ENCODE data around the gene PNRC1.

PNRC1 gene

DNA sequence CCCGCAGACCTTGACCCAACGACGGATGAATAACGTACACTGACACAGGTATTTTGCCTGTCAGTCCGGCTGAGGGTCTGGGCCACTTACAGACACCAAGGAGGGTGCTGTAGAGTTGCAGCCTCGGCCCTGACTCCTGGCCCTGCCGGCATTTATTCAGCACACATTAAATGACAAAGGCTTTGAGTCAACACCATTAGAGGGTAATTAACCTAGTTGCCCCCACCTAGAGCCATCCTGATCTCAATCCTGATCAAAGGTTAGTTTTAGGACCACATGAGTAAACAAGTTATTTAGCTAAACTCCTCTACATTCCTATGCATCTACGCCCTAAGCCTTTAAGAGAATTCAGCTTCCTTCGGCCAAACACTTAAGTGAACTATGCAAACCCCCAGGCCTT lies 53.4 kb downstream of the PNRC1 start:
- no peak for TF ChIP-seq GABPA (IDR thresholded peaks at IDR 0.05; ENCODE audit: low read depth)
- TF ChIP-seq, protein P1, sequence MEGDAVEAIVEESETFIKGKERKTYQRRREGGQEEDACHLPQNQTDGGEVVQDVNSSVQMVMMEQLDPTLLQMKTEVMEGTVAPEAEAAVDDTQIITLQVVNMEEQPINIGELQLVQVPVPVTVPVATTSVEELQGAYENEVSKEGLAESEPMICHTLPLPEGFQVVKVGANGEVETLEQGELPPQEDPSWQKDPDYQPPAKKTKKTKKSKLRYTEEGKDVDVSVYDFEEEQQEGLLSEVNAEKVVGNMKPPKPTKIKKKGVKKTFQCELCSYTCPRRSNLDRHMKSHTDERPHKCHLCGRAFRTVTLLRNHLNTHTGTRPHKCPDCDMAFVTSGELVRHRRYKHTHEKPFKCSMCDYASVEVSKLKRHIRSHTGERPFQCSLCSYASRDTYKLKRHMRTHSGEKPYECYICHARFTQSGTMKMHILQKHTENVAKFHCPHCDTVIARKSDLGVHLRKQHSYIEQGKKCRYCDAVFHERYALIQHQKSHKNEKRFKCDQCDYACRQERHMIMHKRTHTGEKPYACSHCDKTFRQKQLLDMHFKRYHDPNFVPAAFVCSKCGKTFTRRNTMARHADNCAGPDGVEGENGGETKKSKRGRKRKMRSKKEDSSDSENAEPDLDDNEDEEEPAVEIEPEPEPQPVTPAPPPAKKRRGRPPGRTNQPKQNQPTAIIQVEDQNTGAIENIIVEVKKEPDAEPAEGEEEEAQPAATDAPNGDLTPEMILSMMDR (IDR thresholded peaks at IDR 0.05; ENCODE audit: insufficient read depth, low read length) = no peak
- TF ChIP-seq POLR2AphosphoS5 (IDR thresholded peaks at IDR 0.05; ENCODE audit: low read depth) = no peak
- TF ChIP-seq, protein P2, sequence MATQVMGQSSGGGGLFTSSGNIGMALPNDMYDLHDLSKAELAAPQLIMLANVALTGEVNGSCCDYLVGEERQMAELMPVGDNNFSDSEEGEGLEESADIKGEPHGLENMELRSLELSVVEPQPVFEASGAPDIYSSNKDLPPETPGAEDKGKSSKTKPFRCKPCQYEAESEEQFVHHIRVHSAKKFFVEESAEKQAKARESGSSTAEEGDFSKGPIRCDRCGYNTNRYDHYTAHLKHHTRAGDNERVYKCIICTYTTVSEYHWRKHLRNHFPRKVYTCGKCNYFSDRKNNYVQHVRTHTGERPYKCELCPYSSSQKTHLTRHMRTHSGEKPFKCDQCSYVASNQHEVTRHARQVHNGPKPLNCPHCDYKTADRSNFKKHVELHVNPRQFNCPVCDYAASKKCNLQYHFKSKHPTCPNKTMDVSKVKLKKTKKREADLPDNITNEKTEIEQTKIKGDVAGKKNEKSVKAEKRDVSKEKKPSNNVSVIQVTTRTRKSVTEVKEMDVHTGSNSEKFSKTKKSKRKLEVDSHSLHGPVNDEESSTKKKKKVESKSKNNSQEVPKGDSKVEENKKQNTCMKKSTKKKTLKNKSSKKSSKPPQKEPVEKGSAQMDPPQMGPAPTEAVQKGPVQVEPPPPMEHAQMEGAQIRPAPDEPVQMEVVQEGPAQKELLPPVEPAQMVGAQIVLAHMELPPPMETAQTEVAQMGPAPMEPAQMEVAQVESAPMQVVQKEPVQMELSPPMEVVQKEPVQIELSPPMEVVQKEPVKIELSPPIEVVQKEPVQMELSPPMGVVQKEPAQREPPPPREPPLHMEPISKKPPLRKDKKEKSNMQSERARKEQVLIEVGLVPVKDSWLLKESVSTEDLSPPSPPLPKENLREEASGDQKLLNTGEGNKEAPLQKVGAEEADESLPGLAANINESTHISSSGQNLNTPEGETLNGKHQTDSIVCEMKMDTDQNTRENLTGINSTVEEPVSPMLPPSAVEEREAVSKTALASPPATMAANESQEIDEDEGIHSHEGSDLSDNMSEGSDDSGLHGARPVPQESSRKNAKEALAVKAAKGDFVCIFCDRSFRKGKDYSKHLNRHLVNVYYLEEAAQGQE (IDR thresholded peaks at IDR 0.05; ENCODE audit: insufficient replicate concordance, low read depth) = no peak
- no peak for TF ChIP-seq SPI1 (IDR thresholded peaks at IDR 0.05; ENCODE audit: borderline replicate concordance, low read depth)
- no peak overlapping the region for H3K4me3 ChIP-seq (replicated peaks; ENCODE audit: insufficient read depth, low read length)

DNA sequence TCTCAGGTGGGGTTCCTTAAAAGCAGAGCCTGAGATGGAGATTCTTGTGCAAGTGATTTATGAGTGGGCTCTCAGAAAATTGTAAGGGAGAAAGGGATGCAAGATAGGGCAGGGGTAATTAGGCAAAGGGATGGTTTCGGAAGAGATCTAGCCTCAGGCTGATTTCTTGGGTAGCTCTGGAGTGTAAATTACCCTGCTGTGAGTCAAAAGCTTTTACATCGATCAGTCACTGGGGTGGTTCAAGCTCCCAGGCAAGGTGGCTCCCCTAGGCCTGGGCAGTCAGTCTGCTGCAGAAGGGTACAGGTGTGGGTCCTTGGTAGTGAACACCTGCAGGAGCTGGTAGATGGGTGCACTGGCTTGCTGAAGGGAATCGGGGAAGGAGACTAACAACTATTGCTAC lies 54.2 kb downstream of the PNRC1 start:
- DNase-seq (ENCODE audit: low read depth in 1 of 2, low spot score in 1 of 2) = no peak
- TF ChIP-seq, protein P2 (IDR thresholded peaks at IDR 0.05; ENCODE audit: insufficient replicate concordance, low read depth) = no peak
- TF ChIP-seq, protein P1 (IDR thresholded peaks at IDR 0.05; ENCODE audit: insufficient read depth, low read length) = no peak
- TF ChIP-seq GABPA (IDR thresholded peaks at IDR 0.05; ENCODE audit: low read depth) (no peak), SPI1 (IDR thresholded peaks at IDR 0.05; ENCODE audit: borderline replicate concordance, low read depth) (no peak), POLR2AphosphoS5 (IDR thresholded peaks at IDR 0.05; ENCODE audit: low read depth) (no peak)
- no peaks in the 10 kb centered on the region for H3K27me3 ChIP-seq (ENCODE audit: insufficient read depth, poor library complexity, severe bottlenecking)
- no peak overlapping the region for H3K27ac ChIP-seq (replicated peaks)
- no peak overlapping the region for H3K4me3 ChIP-seq (replicated peaks; ENCODE audit: insufficient read depth, low read length)

More for the DNA sequence above, 53.4 kb downstream of the PNRC1 start:
- Histone ChIP-seq H3K27me3 (ENCODE audit: insufficient read depth, poor library complexity, severe bottlenecking) (no peaks in the 10 kb centered on the region), H3K27ac (replicated peaks) (no peak overlapping the region)
- DNase-seq (ENCODE audit: low read depth in 1 of 2, low spot score in 1 of 2) = no peak

All from HL-60 (cell line).